Kasumi-1 (cell line): ENCODE data around the gene TIMP2.
"Not testable (repeated sequence)": the region's sequence is repeated elsewhere in the genome, so short reads cannot be mapped to it uniquely, and the experiment has no call there.

Experiments
- DNase-seq, 2 experiments: peaks; one replicate each; lab custom pipeline; 2025; lab: John Stamatoyannopoulos, UW

Gene TIMP2

DNA sequence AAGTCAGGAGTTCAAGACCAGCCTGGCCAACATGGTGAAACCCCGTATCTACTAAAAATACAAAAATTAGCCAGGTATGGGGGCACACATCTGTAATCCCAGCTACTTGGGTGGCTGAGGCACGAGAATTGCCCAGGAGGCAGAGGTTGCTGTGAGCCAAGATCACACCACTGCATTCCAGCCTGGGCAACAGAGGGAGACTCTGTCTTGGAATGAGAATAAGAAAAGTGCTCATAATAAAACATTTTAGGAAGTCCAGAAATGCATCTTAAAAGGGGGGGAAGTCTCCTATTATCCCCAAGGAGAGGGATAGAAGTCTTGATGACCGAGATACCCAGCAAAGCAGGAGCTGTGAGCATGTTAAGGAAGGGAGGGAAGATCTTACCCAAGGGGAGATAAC lies 58.1 kb downstream of the TIMP2 start:
- not testable (repeated sequence) for DNase-seq

DNA sequence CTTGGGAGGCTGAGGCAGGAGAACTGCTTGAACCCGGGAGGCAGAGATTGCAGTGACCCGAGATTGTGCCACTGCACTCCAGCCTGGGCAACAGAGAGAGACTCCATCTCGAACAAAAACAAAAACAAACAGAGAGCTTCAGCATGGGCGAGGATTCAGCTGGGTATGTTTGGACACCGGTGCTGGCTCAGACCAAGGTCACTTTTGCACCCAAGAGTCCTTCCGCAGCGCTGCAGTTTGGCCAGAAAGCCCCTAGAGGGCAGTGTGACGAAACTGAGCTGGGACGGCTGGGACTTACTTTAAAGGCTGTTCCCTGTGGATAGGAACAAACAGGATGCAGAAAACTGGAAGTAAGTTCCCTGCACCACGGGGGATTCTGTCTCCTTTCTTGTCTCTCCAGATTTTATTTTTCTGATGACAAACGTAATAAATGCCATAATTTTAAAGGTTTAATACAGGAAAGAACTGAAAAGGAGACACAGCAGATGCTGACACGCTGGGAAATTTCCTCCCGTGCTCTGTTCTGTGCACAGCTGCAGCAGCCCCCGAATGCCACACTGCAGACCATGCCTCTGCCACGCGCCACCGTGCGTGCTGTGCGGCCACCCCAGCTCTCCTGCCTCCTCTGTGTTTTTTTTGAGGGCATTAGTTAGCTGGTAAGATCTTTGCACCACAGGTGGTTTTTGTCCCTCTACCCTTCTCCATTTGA lies 59.4 kb downstream of the TIMP2 start:
- DNase-seq, result peak; percentile 75 to 77

DNA sequence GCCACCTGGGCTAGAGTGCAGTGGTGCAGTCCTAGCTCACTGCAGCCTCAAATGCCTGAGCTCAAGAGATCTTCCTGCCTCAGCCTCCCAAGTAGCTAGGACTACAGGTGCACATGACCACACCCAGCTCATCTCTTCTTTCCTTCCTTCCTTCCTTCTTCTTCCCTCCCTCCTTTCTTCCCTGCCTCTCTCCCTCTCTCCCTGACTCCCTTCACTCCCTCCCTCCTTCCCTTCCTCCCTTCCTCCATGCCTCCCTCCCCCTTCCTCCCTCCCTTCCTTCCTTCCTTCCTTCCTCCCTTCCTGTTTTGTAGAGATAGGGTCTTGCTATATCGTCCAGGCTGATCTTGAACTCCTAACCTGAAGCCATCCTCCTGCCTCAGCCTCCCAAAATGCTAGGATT lies 61.1 kb downstream of the TIMP2 start:
- no peak for DNase-seq

DNA sequence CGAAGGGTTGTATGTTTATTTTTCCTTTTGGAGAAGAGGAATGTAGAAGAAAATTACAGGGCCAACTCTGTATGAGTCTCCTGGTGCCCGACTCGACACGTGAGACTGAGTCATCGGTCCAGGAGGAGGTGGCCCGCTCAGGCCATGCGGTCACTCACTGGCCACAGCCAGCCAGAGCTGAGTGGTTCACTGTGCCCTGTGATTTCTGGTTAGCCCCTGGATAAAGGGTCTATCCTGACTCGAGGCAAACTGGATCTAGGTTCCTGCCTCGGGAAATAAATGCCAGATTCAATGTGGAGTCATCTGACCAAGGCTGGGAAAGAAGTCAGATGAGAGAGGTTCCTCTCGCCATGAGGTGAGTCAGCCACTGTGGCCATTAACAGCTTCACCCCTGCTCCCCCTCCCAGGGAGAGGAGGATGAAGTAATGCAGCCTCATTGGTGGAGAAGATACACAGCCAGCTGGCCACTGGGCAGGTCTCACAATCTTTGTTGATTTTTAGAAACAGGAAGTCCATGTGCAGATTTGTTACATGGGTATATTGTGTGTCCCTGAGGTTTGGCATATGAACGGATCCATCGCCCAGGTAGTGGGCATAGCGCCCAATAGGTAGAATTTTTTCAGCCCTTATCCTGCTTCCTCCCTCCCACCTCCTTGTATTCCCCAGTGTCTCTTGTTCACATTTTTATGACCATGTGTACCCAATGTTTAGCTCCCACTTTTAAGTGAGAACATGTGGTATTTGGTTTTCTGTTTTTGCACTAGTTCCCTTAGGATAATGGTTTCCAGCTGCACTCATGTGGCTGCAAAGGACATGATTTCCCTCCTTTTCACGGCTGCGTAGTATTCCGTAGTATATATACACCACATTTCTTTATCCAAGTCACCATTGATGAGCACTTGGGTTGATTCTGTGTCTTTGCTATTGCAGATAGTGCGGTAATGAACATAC lies 62.8 kb downstream of the TIMP2 start:
- DNase-seq, result no peak

DNA sequence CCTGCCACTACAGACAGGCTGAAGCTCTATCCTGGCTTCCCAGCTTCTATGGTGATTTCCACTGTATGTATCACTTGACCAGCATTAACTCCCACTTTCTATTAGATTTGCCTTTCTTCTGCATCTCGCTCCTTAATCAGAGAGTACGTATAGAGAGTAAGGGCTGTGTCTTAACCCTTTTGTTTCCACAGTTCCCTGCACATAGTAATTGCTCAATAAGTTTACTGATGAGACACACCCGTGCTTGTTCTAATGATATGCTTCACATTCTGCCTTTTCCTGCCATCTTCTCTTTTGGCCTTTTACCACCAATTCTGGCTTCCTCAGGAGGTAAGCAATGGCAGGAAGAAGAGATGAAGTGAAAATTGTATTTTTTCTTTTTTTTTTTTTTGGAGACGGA lies 64.0 kb downstream of the TIMP2 start:
- DNase-seq, result no peak

DNA sequence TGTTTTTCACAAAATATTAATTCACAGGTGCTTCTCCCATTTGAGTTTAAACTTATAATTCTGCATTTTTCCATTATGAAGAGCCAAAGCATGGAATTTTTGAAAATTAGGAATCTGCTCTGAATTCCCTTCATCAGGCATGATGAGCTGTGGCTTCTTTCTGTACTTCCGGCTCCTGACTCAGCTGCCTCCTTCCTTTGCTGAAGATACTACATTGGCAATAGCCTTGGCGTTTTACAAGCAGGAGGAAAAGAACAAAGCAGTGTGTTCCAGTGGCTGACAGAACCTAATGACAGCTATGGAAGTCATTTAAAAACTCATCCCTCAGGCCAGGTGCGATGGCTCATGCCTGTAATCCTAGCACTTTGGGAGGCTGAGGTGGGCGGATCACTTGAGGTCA lies 66.1 kb downstream of the TIMP2 start:
- no peak for DNase-seq

DNA sequence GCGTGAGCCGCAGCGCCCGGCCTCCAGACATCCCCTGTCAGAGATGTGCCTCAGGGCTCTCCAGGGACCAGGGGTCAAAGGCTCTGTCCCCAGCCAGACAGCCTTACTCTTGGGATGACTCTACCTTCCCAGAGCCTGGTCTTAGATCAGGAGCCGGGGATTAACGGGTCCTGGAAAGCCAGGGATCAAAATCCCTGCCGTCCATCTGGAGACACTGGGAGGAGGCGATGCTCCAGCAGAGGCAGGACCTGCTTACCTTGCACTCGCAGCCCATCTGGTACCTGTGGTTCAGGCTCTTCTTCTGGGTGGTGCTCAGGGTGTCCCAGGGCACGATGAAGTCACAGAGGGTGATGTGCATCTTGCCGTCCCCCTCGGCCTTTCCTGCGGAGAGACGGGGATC lies 67.9 kb downstream of the TIMP2 start:
- DNase-seq, result no peak

DNA sequence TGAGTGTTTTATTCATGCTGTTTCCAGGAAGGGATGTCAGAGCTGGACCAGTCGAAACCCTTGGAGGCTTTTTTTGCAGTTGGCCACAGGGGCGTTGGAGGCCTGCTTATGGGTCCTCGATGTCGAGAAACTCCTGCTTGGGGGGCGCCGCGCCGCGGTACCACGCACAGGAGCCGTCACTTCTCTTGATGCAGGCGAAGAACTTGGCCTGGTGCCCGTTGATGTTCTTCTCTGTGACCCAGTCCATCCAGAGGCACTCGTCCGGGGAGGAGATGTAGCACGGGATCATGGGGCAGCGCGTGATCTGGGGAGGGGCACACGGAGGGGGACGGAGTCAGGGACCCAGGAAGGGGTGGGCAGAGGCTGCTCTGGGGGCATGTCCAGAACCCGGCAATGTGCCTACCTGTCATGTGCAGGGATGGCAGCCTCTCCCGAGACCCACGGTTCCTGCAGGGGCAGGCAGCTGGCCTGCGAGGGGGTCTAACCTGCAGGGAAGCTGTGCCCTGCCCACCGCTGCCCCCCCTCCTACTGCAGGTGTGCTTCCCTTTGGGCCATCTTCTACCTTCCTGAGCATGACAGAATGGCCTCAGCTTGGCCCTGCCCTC lies 69.5 kb downstream of the TIMP2 start:
- no peak for DNase-seq

DNA sequence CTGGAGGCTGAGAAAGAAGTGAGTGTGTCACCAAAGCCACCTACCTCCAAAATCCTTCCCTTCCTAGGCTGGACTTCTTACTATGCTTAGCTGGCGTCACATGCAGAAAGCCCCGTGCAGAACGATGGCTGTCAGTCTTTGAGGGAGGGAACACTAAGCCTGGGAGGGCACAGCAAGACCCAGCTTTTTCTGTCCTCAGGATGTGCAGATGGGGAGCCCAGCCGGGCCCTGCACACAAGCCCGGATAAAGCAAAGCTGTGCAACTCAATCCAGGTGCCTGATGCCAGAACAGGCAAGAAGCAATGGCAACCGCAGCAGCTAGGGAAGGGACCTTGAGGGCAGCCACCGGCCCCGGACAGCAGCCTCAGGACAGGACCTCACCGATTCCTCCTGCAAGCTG lies 70.7 kb downstream of the TIMP2 start:
- no peak for DNase-seq

DNA sequence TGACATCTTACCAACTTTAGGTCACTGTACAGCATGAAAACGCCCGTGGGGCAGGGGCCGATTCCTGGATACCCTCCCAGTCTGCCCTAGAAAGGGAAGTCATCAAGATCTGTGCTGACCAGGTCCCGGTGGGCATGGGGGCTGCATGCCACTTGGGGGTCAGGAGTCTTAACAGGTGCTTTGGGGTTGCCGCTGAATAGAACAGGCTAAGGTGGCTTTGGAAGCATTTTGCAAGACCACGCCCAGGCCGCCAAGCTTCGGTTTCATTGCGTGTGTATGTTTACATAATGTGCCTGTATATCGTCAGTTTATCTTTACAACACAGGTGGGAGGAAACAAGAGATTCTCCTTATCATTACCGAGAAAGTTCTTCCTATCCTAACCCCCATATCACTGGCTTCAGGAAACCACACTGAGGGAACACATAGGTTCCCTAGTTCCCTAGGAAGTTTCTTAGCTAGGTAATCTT lies 71.2 kb downstream of the TIMP2 start:
- DNase-seq, result no peak

DNA sequence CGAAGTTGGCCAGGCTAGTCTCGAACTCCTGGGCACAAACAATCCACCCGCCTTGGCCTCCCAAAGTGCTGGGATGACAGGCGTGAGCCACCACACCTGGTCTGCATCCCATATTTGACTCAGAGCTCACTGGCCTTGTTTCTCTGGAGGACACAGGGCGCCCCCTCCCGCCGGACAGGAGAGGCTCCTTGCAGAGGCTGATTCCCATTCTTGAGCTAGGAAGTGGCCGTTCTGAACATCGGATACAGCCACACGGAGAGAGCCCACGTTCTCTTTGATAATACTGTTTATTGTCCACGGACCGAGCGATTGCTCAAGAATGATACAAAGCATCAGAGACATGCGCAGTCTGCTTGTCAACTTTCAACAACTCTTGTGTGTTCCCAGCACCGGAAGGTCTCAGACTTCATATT lies 72.5 kb downstream of the TIMP2 start:
- no peak for DNase-seq

DNA sequence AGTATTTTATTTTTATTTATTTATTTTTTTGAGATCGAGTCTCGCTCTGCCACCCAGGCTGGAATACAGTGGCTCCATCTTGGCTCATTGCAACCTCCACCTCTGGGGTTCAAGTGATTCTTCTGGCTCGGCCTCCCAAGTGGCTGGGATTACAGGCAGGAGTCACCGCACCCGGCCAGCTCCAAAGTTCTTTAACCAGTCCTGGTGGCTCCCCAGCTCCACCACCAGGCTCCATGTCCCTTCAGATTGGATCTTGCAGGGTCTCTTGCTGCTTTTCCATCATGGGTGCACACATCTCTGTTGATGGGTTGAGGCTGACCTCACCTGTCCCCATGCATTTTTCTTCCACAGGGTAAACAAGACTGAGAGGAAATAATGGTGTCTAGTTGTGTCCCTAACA lies 76.2 kb downstream of the TIMP2 start:
- DNase-seq, result no peak

DNA sequence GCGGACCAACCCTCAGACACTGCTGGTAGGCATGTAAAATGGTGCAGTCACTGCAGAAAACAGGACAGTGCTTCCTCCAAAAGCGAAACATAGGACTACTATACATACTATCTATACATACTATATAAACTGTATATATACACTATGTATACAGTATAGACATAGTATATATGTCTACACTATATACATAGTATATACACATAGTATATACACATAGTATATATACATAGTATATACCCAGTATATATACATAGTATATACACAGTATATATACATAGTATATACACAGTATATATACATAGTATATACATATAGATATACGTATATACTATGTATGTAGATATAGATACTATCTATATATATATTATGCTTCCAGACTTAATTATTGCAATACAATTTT lies 78.1 kb downstream of the TIMP2 start:
- DNase-seq, result no peak

DNA sequence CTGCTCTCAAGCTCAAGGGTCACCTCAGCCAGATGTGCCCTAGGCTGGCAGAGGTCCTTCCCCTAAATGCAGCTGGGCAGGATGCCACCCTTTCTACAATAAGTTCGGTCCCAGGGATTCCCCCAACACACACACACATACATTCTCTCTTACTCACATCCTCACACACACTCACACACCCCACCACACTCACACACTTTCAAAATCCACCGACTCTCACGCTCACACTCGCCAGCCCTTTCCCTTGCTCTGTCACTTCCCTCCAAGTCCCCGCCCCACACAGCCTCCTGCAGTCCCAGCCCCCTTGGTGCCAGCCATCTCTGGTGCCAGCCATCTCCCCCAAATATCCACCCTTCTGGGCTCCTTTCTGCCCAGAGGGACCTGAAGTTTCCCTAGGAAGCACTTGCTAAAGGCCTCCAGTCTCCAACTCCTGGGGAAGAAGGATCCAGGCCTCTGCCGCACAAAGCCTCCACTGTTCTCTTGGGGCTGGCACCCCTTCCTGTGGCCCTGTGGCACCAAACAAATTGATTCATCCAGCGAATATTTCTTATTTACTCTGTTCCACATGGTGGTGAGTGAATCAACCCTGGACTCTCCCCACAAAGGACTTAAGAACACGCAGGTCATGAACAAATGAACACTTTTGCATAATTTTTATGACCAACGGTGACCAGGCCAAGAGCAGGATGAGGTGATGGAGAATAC lies 80.7 kb downstream of the TIMP2 start:
- DNase-seq, result no peak

DNA sequence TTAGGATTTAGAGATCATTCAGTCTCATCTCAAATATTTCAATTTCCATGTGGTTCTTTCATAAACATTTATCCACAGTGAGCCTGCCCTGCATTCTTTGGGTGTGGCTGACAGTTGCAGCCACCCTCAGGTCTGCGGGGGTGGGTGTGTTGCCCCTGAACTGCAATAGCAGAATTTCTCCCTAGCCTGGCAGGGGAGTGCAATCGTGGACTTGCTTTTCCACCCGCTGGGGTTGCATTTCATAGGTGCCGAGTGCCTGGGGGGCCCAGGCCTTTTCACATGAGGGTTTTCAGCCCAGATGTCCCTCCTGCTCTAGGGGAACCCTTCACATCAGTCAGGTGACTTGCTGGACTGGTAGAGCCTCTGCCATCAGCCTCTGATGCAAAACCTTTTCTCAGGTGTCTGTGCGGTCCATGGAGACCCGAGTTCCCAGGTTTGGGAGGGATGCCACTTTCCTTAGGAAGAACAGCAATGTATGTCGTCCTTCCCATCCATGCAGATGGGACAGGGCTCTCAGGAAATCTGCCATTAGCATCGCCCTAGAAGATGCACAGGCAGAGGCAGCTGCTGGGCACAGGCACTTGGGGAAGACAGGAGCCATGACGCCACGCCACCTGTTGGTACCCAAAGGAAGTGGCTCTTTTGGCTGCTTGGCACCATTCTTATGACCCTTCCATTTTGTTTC lies 82.2 kb downstream of the TIMP2 start:
- DNase-seq, result peak; percentile 77 to 83

DNA sequence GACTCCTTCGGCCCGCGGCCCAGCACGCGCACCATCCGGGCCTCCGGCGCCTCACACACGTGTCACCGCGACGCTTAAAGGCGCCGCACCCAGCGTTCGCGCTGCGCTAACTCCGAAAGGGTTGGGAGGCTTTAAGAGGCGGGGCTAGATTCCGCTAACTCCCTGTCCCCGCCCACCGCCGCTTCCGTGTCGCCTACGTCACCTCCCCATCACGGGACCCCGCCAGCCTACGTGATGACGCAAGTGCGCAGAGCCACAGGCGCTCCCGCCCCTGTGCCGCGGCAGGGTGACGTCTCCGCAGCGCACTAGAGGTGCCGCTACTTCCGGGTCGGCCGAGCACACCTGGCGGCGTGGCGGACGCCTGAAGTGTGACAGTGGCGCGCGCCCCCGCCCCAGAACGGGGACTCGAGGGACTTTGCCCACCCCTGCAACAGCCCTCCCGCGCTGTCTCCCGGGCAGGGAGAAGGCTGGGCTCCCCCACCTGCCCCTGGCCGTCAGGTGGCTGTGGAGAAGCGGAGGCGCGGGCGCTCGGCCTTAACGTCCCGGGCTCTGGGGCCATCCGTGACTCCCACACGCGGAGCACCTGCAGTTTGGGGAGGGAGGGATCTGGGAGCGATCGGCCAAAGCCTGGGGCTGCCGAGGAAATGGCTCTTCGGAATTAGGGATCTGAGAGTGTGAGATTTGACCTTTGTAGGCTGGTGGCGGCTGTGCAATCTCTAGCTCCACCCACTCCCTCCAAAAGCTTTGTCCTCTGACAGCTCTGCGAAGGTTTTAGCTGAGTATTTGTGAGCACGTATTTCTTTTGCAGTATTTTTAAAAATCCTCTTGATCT lies 84.2 kb downstream of the TIMP2 start, which contains the start of gene USP36:
USP36 (minus strand) TSS at position 35 of the 832 bp plus-strand sequence. CDS start 4,451 bp downstream, outside the sequence.
- DNase-seq, result peak; percentile 99

DNA sequence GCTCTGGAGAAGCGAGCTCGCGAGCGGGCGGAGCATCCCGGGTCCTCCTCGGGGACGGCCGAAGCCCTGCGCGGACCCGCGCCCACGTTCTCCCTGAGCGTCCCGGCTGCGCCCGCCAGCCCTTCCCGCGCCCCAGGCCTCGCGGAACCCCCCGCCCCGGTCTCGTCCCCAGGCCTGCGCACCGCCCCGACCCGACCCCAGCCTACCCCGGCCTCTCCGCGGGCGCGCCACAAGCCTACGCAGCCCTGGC lies 84.7 kb downstream of the TIMP2 start:
- DNase-seq, result no peak

DNA sequence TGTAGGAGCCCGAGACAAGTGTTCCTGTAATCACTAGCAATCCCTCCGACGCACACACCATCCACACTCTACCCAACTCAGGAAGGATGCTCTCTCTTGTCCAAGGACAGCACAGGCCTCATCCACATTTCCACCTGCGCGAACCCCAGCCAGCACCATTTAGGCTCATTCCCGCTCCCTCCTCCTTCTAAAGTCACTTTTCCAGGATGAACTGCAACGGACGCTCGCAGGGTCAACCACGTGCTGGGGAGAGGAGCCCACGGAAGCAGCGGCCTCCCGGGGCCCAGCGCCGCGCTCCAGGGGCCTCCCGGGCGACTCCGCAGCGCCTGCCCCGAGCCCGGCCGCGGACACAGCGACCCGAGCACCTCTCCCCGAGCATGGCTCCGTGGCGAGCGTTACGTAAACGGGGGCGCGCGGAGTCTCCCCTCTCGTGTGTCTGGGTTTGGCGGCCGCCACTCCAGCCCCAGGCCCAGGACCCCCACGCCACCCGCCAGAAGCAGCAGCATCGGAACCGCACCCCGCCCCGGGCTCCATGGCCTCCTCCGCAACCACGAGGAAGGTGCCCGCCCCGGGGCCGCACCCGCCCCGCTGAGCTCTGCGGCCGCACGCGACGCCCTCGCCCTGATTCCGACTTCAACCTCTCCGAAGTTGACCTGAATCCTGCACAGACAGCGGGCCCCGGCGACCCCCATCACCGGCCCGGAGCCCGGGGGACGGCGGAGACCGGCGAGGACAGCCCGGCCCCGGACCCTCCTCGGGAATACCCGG lies 85.2 kb downstream of the TIMP2 start:
- peak; percentile 37 to 47 for DNase-seq

DNA sequence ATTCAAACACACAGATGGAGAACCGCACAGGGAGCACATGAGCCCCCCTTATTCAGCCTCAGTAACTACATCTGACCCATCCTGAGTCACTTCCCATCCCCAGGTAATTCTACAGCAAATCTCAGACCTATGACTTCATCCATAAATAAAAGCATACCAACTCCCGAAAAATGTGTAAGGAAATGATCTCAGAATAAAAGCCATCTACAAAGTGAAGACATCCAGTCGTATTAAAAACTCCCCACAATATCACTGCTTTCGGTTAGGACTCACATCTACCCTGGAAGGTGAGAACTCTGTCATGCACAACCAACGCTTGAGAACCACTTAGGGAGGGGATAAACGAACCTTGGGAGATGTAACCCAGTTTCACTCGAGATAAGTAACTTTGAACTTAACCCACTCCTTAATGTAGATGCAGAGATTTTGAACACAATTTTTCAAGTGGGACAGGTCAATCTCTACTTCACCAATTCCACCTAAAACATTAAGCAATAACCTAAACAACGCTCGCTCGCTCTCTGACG lies 85.9 kb downstream of the TIMP2 start:
- peak; percentile 34 to 47 for DNase-seq

DNA sequence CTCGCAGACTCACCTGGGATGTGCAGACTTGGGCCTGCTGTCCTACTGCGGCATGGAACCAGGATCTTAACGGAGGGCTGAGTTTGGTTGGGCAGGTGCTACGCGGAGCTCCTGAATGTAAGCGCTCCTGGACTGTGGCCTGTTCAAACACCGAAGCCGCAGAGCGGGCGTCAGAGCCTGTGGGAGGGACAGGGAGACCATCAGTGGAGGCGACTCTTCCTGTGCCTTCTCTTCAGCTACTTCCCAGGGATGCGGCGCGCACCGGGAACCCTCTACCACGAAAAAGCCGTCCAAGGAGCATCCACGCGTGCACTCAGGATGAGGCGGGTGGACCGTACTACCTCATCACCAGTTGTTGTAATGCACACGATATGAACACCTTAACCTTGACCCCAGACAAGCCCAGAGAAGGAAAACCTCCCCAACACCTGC lies 86.6 kb downstream of the TIMP2 start:
- DNase-seq, result no peak
